BLaER1 treated with 17β-estradiol and CSF1 and Interleukin-3, amounts not matched to agents 10 nM and 100 nM (cell line): Measurements from ENCODE around the gene SIAE.
A peak's percentile ranks its signal among the peaks of the same experiment; 100 is the strongest.

Experiments
- H3K27ac ChIP-seq, 11 experiments: shearing (Covaris generic); formaldehyde crosslinking; 2 replicates each; pipeline ENCODE4 v1.8.1; 2022
- H3K27me3 ChIP-seq, 11 experiments: shearing (Covaris generic); formaldehyde crosslinking; 2 replicates each; pipeline ENCODE4 v1.8.1; 2022
- H3K36me3 ChIP-seq, 11 experiments: shearing (Covaris generic); formaldehyde crosslinking; 2 replicates each; pipeline ENCODE4 v1.8.1; 2022
- H3K4me1 ChIP-seq, 10 experiments: shearing (Covaris generic); formaldehyde crosslinking; 2 replicates each; pipeline ENCODE4 v1.8.1; 2022
- H3K4me2 ChIP-seq, 11 experiments: shearing (Covaris generic); formaldehyde crosslinking; 2 replicates each; pipeline ENCODE4 v1.8.1; 2022
- H3K4me3 ChIP-seq, 10 experiments: shearing (Covaris generic); formaldehyde crosslinking; 2 replicates each; pipeline ENCODE4 v1.8.1; 2022
- H3K9ac ChIP-seq, 11 experiments: shearing (Covaris generic); formaldehyde crosslinking; 2 replicates each; pipeline ENCODE4 v1.8.1; 2022
- H3K9me3 ChIP-seq, 11 experiments: shearing (Covaris generic); formaldehyde crosslinking; replicated peaks in 1 of 11; 2 replicates each; pipeline ENCODE4 v1.8.1; 2022
- H4K20me1 ChIP-seq, 11 experiments: shearing (Covaris generic); formaldehyde crosslinking; 2 replicates each; pipeline ENCODE4 v1.8.1; 2022
- Cebpa-rat ChIP-seq, 11 experiments: shearing (Covaris generic); IDR thresholded peaks; 2 replicates each; pipeline ENCODE4 v1.8.1; 2022

Gene SIAE

GRCh38 chr11:124602193-124602592 is 71.3 kb downstream of the SIAE start:
- TF ChIP-seq Cebpa-rat (IDR thresholded peaks at IDR 0.05) = no peak
- no peak overlapping the region for H3K27ac ChIP-seq
- no peaks in the 10 kb centered on the region for H3K36me3 ChIP-seq
- no peaks in the 10 kb centered on the region for H3K9me3 ChIP-seq
- no peak overlapping the region for H3K4me3 ChIP-seq
- no peak overlapping the region for H3K4me2 ChIP-seq
- peaks cover 4 to 15% (median 7%) of the 10 kb centered on the region in 10 experiments; a peak in 17 of 20 replicates for H3K4me1 ChIP-seq
- no peaks in the 10 kb centered on the region for H3K27me3 ChIP-seq
- H4K20me1 ChIP-seq = no peaks in the 10 kb centered on the region
- no peak overlapping the region for H3K9ac ChIP-seq

DNA sequence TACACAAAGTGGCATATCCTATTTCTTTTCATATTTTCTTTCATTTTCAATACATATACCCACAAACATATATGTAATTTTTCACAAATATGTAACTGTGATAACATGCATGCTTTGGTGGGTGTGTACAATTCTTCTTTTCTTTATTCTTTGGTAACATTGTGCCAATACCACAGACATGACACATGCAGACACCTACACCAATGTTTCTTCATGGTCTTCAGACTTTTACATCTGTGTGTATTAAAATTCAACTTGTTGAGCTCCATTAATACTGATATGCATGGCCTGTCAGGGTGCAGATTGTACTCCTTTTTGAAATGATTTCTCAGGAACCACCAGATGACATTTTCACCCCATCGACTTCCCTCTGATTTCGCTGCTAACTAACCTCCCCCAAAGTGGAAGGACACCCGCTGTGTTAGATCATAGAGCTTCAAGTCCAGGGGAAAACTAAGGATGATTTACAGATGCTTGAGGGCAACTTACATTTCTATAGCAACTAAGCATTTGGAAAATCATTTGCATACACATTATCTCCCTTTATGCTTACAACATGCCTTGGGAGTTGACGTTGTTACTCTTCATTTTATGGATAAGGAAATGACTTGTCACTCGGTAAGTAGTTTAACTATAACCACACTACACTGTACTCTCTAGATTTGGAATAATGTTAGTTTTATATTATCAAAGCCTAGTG is 72.8 kb downstream of the SIAE start:
- Histone ChIP-seq H4K20me1 (no peaks in the 10 kb centered on the region), H3K27me3 (no peaks in the 10 kb centered on the region), H3K4me2 (no peak overlapping the region), H3K9me3 (no peaks in the 10 kb centered on the region), H3K4me1 (peaks cover 2 to 9% (median 4%) of the 10 kb centered on the region in 10 experiments; a peak in 17 of 20 replicates), H3K27ac (no peak overlapping the region), H3K4me3 (no peak overlapping the region), H3K36me3 (no peaks in the 10 kb centered on the region), H3K9ac (no peak overlapping the region)
- TF ChIP-seq Cebpa-rat (IDR thresholded peaks at IDR 0.05) = no peak

- Histone ChIP-seq H3K9ac (no peak overlapping the region), H3K4me2 (no peak overlapping the region), H3K36me3 (no peaks in the 10 kb centered on the region), H3K27me3 (no peaks in the 10 kb centered on the region), H3K4me1 (no peaks in the 10 kb centered on the region), H3K27ac (no peak overlapping the region), H4K20me1 (no peaks in the 10 kb centered on the region), H3K4me3 (no peak overlapping the region), H3K9me3 (no peaks in the 10 kb centered on the region)
- TF ChIP-seq Cebpa-rat (IDR thresholded peaks at IDR 0.05) = 0 out of 22 replicates have a peak, but pooled peaks of 1 of the 11 experiments have one; percentile 19
Observed at GRCh38 chr11:124597626-124598025, 75.9 kb downstream of the SIAE start.

DNA sequence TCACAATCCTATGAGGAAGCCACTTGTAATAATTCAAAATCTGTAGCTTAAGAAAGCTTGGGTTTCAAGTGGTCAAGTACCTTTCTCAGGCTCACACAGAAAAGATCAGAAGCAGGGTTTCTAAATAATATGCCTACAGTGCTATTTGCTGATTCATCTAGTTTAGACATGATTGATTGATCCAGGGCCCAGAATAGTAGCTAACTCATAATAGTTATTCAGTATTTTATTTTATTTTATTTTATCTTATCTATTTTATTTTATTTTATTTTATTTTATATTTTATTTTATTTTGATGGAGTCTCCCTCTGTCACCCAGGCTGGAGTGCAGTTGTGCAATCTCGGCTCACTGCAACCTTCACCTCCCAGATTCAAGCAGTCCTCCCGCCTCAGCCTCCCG is 78.2 kb downstream of the SIAE start:
- Histone ChIP-seq H3K4me2 (no peak overlapping the region), H3K27me3 (no peaks in the 10 kb centered on the region), H3K4me3 (no peak overlapping the region), H3K9me3 (no peaks in the 10 kb centered on the region), H3K27ac (no peak overlapping the region), H3K36me3 (no peaks in the 10 kb centered on the region), H3K9ac (no peak overlapping the region), H3K4me1 (no peaks in the 10 kb centered on the region), H4K20me1 (no peaks in the 10 kb centered on the region)
- no peak for TF ChIP-seq Cebpa-rat (IDR thresholded peaks at IDR 0.05)

DNA sequence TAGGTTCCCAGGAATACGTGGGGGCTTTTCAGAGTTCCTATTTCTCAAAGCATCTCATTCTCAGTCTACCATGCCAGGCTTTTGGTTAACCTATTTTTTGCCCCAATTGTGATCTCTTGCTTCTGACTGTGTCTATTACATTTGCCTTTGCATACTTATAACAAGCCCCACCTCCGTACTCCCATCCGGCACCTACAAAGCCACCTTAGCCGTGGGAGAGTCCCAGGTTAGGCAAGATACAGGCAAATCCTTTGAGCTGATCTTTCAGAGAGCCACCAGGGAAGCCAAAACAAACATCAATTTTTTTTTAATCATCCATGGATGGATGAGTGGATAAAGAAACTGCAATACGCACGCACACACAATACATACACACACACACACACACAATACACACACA is 80.9 kb downstream of the SIAE start:
- H3K27me3 ChIP-seq = no peaks in the 10 kb centered on the region

GRCh38 chr11:124591430-124591829 is 82.1 kb downstream of the SIAE start:
- no peaks in the 10 kb centered on the region for H3K27me3 ChIP-seq
- TF ChIP-seq Cebpa-rat (IDR thresholded peaks at IDR 0.05) = no peak

More for the DNA sequence above, 80.9 kb downstream of the SIAE start:
- no peaks in the 10 kb centered on the region for H3K4me1 ChIP-seq
- H3K4me2 ChIP-seq = no peak overlapping the region
- no peaks in the 10 kb centered on the region for H3K36me3 ChIP-seq
- no peak for TF ChIP-seq Cebpa-rat (IDR thresholded peaks at IDR 0.05)
- no peak overlapping the region for H3K27ac ChIP-seq
- no peaks in the 10 kb centered on the region for H3K9me3 ChIP-seq
- H3K4me3 ChIP-seq = no peak overlapping the region
- H3K9ac ChIP-seq = no peak overlapping the region
- H4K20me1 ChIP-seq = no peaks in the 10 kb centered on the region

DNA sequence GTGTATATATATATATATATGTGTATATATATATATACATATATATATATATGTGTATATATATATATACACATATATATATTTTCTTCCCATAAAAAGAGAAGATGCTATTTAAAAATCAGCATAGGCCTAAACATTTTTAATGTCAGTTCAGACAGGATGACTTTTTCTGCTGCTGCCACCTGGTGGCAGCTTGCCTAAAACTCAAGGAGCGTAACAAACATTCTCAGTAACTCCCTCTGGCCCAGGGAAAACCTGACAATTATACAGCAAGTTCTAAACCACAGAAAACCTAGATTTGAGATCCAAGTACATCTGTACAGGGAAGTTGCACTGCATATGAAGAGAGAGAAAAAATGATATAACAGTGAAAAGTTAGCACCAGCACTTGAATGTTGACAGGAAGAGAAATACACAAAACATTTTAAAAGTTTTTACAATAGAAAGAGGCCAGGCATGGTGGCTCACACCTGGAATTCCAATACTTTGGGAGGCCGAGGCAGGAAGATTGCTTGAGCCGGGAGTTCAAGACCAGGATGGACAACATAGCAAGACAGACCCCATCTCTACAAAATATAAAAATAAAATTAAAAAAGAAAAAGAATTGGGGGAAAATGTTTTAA is 87.2 kb downstream of the SIAE start:
- Histone ChIP-seq H3K27ac (no peak overlapping the region), H3K4me3 (no peak overlapping the region), H3K9me3 (no peaks in the 10 kb centered on the region), H4K20me1 (no peaks in the 10 kb centered on the region), H3K36me3 (no peaks in the 10 kb centered on the region), H3K4me1 (no peaks in the 10 kb centered on the region), H3K27me3 (no peaks in the 10 kb centered on the region), H3K4me2 (no peak overlapping the region), H3K9ac (no peak overlapping the region)
- no peak for TF ChIP-seq Cebpa-rat (IDR thresholded peaks at IDR 0.05)

More at GRCh38 chr11:124591430-124591829, 82.1 kb downstream of the SIAE start:
- H3K4me1 ChIP-seq = no peaks in the 10 kb centered on the region
- H3K9ac ChIP-seq = no peak overlapping the region
- no peak overlapping the region for H3K27ac ChIP-seq
- no peak overlapping the region for H3K4me2 ChIP-seq
- H3K9me3 ChIP-seq = no peaks in the 10 kb centered on the region
- no peaks in the 10 kb centered on the region for H3K36me3 ChIP-seq
- no peaks in the 10 kb centered on the region for H4K20me1 ChIP-seq
- no peak overlapping the region for H3K4me3 ChIP-seq

DNA sequence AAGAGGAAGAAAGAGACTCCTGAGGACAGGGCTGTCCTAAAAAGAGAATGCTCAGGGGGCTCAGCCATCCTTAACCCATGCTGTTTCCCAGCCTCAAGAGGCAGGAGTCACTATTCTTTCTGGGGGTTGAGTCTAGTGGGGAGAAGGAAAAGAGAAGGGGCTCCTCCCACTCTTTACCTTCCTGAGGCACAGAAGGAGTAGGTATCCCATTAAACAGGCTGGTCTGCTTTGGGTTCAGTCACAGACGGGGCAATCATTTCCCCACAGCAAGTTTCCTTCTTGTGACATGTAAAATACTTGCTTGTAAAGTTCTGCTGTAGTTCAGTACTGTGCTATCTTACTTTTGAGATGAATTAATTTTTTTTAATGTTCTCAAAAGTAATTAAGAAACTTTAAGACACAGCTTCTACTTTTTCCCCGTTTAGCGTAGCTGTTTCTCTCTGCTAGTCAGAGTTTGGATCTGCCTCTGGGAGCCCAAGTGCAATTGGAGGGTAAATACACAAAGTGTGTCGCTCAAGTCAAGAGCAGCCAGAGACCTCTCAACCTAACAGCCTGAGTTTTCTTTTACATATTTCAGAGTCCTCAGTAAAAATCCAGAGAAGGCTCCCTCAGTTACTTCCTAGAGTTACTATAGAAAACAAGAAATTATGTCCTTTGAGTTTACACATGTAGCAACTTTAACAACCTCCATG is 88.7 kb downstream of the SIAE start:
- 0 out of 22 replicates have a peak overlapping the region, but pooled peaks of 1 of the 11 experiments have one; percentile 7 for H3K9ac ChIP-seq
- no peak overlapping the region for H3K4me2 ChIP-seq
- H4K20me1 ChIP-seq = no peaks in the 10 kb centered on the region
- H3K9me3 ChIP-seq = no peaks in the 10 kb centered on the region
- no peak overlapping the region for H3K27ac ChIP-seq
- no peak overlapping the region for H3K4me3 ChIP-seq
- no peaks in the 10 kb centered on the region for H3K36me3 ChIP-seq
- no peaks in the 10 kb centered on the region for H3K27me3 ChIP-seq
- no peak for TF ChIP-seq Cebpa-rat (IDR thresholded peaks at IDR 0.05)
- no peaks in the 10 kb centered on the region for H3K4me1 ChIP-seq

DNA sequence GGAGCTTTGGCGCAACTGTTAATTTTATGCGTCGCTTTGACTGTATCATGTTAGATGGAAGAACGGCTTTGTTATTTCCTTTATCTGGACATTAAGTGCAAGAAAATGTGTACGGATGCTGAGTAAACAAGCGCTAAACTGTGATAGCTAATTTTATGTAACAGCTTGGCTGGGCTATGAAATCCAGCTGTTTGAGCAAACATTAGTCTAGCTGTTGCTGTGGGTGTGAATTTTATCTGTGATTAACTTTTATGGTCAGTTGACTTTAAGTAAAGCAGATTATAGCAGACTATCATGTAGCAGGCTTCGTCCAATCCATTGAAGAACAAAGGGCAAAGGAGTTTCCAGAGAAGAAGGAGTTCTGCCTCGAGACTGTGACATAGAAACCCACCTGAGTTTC is 89.8 kb downstream of the SIAE start:
- no peaks in the 10 kb centered on the region for H4K20me1 ChIP-seq
- H3K4me2 ChIP-seq = no peak overlapping the region
- no peaks in the 10 kb centered on the region for H3K36me3 ChIP-seq
- TF ChIP-seq Cebpa-rat (IDR thresholded peaks at IDR 0.05) = no peak
- no peaks in the 10 kb centered on the region for H3K27me3 ChIP-seq
- H3K27ac ChIP-seq = no peak overlapping the region
- H3K9me3 ChIP-seq = no peaks in the 10 kb centered on the region
- H3K9ac ChIP-seq = no peak overlapping the region
- H3K4me3 ChIP-seq = no peak overlapping the region
- H3K4me1 ChIP-seq = no peaks in the 10 kb centered on the region
